ENCODE data around the gene SUGCT.

DNA sequence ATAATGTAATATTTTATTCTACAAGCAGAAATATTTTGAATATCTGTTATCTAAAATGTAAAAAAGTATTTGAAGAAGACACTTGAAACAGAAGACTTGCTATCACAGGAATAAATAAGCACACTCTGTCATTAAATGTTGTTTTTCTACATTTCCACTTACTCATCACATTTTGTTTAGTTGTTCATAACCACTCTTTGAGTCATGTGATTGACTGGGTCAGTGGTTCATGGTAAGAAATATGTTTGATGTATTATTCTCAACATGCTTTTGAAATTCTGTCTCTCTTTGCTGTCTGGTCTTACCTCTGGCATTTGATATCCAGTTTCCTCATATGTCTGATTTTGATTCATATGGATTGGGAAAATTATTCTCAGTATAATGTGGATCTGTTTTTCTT, 171.8 kb downstream of the SUGCT start:
- TF ChIP-seq CTCF (IDR thresholded peaks at IDR 0.05) (no peak), POLR2A (IDR thresholded peaks at IDR 0.05) (no peak)
